Measurements from ENCODE around the gene TBCC.
"Not testable (repeated sequence)": the region's sequence is repeated elsewhere in the genome, so short reads cannot be mapped to it uniquely, and the experiment has no call there.

DNA sequence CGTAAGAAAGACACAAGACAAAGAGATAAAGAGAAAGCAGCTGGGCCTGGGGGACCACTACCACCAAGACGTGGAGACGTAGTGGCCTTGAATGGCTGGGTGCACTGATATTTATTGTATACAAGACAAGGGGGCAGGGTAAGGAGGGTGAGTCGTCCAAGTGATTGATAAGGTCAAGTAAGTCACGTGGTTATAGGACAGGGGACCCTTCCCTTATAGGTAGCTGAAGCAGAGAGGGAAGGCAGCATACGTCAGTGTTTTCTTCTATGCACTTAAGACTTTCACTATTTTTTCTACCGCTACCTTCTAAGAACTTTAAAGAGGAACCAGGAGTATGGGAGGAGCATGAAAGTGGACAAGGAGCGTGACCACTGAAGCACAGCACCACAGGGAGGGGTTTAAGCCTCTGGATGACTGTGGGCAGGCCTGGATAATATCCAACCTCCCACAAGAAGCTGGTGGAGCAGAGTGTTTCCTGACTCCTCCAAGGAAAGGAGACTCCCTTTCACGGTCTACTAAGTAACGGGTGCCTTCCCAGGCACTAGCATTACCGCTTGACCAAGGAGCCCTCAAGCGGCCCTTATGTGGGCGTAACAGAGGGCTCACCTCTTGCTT is 11.9 kb downstream of the TBCC start:
- TF ChIP-seq, protein P1, sequence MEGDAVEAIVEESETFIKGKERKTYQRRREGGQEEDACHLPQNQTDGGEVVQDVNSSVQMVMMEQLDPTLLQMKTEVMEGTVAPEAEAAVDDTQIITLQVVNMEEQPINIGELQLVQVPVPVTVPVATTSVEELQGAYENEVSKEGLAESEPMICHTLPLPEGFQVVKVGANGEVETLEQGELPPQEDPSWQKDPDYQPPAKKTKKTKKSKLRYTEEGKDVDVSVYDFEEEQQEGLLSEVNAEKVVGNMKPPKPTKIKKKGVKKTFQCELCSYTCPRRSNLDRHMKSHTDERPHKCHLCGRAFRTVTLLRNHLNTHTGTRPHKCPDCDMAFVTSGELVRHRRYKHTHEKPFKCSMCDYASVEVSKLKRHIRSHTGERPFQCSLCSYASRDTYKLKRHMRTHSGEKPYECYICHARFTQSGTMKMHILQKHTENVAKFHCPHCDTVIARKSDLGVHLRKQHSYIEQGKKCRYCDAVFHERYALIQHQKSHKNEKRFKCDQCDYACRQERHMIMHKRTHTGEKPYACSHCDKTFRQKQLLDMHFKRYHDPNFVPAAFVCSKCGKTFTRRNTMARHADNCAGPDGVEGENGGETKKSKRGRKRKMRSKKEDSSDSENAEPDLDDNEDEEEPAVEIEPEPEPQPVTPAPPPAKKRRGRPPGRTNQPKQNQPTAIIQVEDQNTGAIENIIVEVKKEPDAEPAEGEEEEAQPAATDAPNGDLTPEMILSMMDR (IDR thresholded peaks at IDR 0.05), result not testable (repeated sequence)
- not testable (repeated sequence) for TF ChIP-seq TP53 (CRISPR knock-in tag; IDR thresholded peaks at IDR 0.05); IRF2 (CRISPR knock-in tag; IDR thresholded peaks at IDR 0.05; ENCODE audit: borderline replicate concordance, low read depth)
- TF ChIP-seq, protein P2, sequence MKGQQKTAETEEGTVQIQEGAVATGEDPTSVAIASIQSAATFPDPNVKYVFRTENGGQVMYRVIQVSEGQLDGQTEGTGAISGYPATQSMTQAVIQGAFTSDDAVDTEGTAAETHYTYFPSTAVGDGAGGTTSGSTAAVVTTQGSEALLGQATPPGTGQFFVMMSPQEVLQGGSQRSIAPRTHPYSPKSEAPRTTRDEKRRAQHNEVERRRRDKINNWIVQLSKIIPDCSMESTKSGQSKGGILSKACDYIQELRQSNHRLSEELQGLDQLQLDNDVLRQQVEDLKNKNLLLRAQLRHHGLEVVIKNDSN (CRISPR knock-in tag; IDR thresholded peaks at IDR 0.05), result not testable (repeated sequence)
- TF ChIP-seq, protein P3, sequence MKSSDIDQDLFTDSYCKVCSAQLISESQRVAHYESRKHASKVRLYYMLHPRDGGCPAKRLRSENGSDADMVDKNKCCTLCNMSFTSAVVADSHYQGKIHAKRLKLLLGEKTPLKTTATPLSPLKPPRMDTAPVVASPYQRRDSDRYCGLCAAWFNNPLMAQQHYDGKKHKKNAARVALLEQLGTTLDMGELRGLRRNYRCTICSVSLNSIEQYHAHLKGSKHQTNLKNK (CRISPR knock-in tag; IDR thresholded peaks at IDR 0.05), result not testable (repeated sequence)
